ENCODE results near the gene CX3CR1.

CX3CR1 gene

GRCh38 chr3:39291903-39292329, 12.1 kb upstream of the CX3CR1 start:
- DNase-seq (ENCODE audit: low read depth) = peak; percentile 12

- no peak for DNase-seq (ENCODE audit: low read depth)
Measured at GRCh38 chr3:39290255-39290654, 10.4 kb upstream of the CX3CR1 start.

GRCh38 chr3:39289107-39289506, 9.3 kb upstream of the CX3CR1 start:
- DNase-seq (ENCODE audit: low read depth) = no peak

GRCh38 chr3:39288300-39288808, 8.5 kb upstream of the CX3CR1 start:
- DNase-seq (ENCODE audit: low read depth) = peak; percentile 47

- peak; percentile 7 for DNase-seq (ENCODE audit: low read depth)
Measured at GRCh38 chr3:39287216-39288164, 7.7 kb upstream of the CX3CR1 start.

GRCh38 chr3:39286771-39287170, 6.9 kb upstream of the CX3CR1 start:
- DNase-seq (ENCODE audit: low read depth) = no peak

GRCh38 chr3:39285332-39285731, 5.5 kb upstream of the CX3CR1 start:
- no peak for DNase-seq (ENCODE audit: low read depth)

- DNase-seq (ENCODE audit: low read depth) = no peak
Measured at GRCh38 chr3:39284457-39284881, 4.6 kb upstream of the CX3CR1 start.

GRCh38 chr3:39282057-39282456, 2.2 kb upstream of the CX3CR1 start:
- DNase-seq (ENCODE audit: low read depth) = no peak

- no peak for DNase-seq (ENCODE audit: low read depth)
Measured at GRCh38 chr3:39281533-39281932, 1.7 kb upstream of the CX3CR1 start.

GRCh38 chr3:39280571-39280970, 735 bp upstream of the CX3CR1 start:
- no peak for DNase-seq (ENCODE audit: low read depth)

- DNase-seq (ENCODE audit: low read depth) = no peak
Measured at GRCh38 chr3:39278616-39278935, 1.3 kb downstream of the CX3CR1 start.

- DNase-seq (ENCODE audit: low read depth) = no peak
Measured at GRCh38 chr3:39277893-39278615, 1.8 kb downstream of the CX3CR1 start.

- DNase-seq (ENCODE audit: low read depth) = no peak
Measured at GRCh38 chr3:39276746-39277145, 3.1 kb downstream of the CX3CR1 start.

GRCh38 chr3:39275963-39276593, 3.8 kb downstream of the CX3CR1 start:
- DNase-seq (ENCODE audit: low read depth) = no peak

GRCh38 chr3:39275052-39275451, 4.8 kb downstream of the CX3CR1 start:
- no peak for DNase-seq (ENCODE audit: low read depth)

GRCh38 chr3:39273119-39273518, 6.7 kb downstream of the CX3CR1 start:
- DNase-seq (ENCODE audit: low read depth) = no peak

- DNase-seq (ENCODE audit: low read depth) = no peak
Measured at GRCh38 chr3:39272191-39272590, 7.6 kb downstream of the CX3CR1 start.

- no peak for DNase-seq (ENCODE audit: low read depth)
Measured at GRCh38 chr3:39271363-39271914, 8.4 kb downstream of the CX3CR1 start.

- DNase-seq (ENCODE audit: low read depth) = no peak
Measured at GRCh38 chr3:39269528-39269927, 10.3 kb downstream of the CX3CR1 start.

GRCh38 chr3:39268549-39268900, 11.3 kb downstream of the CX3CR1 start:
- DNase-seq (ENCODE audit: low read depth) = no peak

Data from fibroblast of gingiva (primary cell).